Renal cortex interstitium (tissue), 15 donors: ENCODE data around the gene KCNAB2. TPM values are rescaled to one million over a fixed set of nuclear protein-coding genes. Genes with fewer than 3 reads are reported as not detected.
A peak's percentile ranks its signal among the peaks of the same experiment; 100 is the strongest.

Experiments
- DNase-seq, 11 donors: peaks; one replicate each; pipeline ENCODE4 v3.0.0-alpha.2; 2013; ENCODE audit warnings: low read depth in 9 of 11, low spot score in 4 of 11; ENCODE audit errors: extremely low read depth in 1 of 11
- long read RNA-seq, 16 experiments: transcript quantifications; one replicate each; lab custom pipeline, GENCODE V29; 2026
- polyA plus RNA-seq, 3 donors: library from polyadenylated mRNA; unstranded; fragments of 120-200 nt; gene quantifications; one replicate each; pipeline ENCODE4 v1.2.1, GENCODE V29; 2013; ENCODE audit not compliant: insufficient read length in 3 of 3

The KCNAB2 gene
- polyA plus RNA-seq = 1 to 10 TPM; 2.8 to 5.9 (median 4.9) TPM
- long read RNA-seq, donor 1, full-length matches to known transcripts = 1 of 1 reads
- long read RNA-seq, donor 1, partial matches to known transcripts = 0 of 1 reads
- long read RNA-seq, donor 1, other reads (novel, unspliced or antisense) = 0 of 1 reads
- long read RNA-seq, donor 2 = 0 reads
- long read RNA-seq, donor 3, full-length matches to known transcripts = 1 of 1 reads
- long read RNA-seq, donor 3, partial matches to known transcripts = 0 of 1 reads
- long read RNA-seq, donor 3, other reads (novel, unspliced or antisense) = 0 of 1 reads
- long read RNA-seq, donor 4, full-length matches to known transcripts = 1 of 1 reads
- long read RNA-seq, donor 4, partial matches to known transcripts = 0 of 1 reads
- long read RNA-seq, donor 4, other reads (novel, unspliced or antisense) = 0 of 1 reads
- long read RNA-seq, donor 5 = 0 reads
- long read RNA-seq, donor 6 = 0 reads
- long read RNA-seq, donor 7, partial matches to known transcripts = 0 of 1 reads
- long read RNA-seq, donor 7, other reads (novel, unspliced or antisense) = 0 of 1 reads
- long read RNA-seq, donor 8, partial matches to known transcripts = 0 of 3 reads
- long read RNA-seq, donor 8, other reads (novel, unspliced or antisense) = 0 of 3 reads
- long read RNA-seq, donor 9, partial matches to known transcripts = 8 of 9 reads
- long read RNA-seq, donor 9, other reads (novel, unspliced or antisense) = 0 of 9 reads
- long read RNA-seq, donor 10 = 0 reads
- long read RNA-seq, donor 11, full-length matches to known transcripts = 1 of 1 reads
- long read RNA-seq, donor 11, partial matches to known transcripts = 0 of 1 reads
- long read RNA-seq, donor 11, other reads (novel, unspliced or antisense) = 0 of 1 reads
- long read RNA-seq, donor 12, full-length matches to known transcripts = 1 of 1 reads
- long read RNA-seq, donor 12, partial matches to known transcripts = 0 of 1 reads
- long read RNA-seq, donor 12, other reads (novel, unspliced or antisense) = 0 of 1 reads
- long read RNA-seq, donor 13 = 0 reads
- long read RNA-seq, donor 14, partial matches to known transcripts = 0 of 1 reads
- long read RNA-seq, donor 14, other reads (novel, unspliced or antisense) = 0 of 1 reads
- long read RNA-seq, donor 15 = 0 reads
- long read RNA-seq, donor 16, full-length matches to known transcripts = 6 of 6 reads
- long read RNA-seq, donor 16, partial matches to known transcripts = 0 of 6 reads
- long read RNA-seq, donor 16, other reads (novel, unspliced or antisense) = 0 of 6 reads

DNA sequence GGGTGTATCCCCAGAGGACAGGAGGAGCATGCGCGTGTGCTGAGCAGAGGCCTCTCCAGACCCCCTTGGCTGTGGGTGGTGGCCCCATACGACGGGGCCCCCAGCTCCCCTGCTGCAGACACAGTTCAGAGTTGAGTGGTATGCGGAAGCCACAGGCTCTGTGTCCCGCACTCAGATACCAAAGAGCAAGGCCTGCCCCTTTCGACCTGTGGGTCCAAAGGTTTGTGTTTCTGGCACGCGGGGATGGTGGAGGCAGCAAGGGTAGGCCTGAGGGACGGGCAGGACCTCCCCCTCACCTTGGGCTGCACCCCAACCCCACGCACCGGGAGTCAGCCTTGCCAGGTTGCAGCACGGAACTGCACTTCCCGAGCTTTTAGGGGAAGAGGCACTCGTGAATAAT lies at the start of gene KCNAB2:
Gene KCNAB2 (plus strand): TSS at position 328 of the 400 bp plus-strand sequence. CDS start 5,649 bp downstream, outside the sequence.
- DNase-seq = no peak

DNA sequence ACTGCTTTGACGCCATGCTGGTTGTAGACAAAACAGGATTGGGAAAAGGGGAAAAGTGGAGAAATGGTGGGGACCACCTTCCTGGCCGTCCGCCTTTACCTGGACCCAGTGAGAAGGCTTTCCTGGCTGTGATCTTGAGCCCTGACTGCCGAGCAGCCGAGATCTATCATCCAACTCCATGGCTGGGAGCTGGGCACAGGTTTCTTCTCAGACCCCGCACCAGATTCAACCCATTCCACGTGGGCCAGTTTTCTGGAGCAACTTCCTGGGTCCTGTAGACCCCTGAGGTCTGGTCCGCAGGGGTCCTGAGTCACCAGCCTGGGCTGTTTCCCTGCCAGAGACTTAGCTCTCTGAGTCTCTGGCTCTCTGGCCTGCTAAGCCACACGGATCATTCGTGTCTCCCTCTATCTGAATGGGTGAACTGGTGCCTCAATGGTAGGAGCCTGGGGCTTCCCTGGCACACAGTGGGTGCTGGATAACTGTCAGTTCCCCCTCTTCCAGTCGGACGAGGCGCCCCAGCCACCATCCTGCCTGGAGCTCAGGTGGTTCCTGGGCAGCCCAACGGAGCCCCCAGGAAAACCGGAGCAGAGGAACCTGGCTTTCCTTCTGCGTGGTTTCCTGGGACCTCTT lies 48.9 kb upstream of the KCNAB2 start:
- no peak for DNase-seq

DNA sequence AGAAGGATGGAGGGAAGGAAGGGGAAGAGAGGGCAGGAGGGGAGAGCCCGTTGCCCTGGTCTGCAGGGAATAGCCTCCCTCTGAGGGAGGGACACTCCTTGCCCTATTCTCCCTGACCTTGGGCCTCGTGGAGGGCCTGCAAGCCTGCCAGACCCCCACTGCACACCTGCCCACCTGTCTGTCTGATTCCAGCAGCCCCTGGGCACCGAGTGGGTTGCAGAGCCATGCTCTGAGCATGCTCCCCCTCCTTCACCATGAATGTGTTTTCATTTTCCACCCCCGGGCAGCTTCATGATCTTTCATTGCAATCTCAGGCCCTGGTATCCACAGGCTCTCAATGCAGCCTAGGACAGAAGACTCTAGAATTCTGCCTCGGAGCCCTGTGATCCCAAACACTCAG lies 48.4 kb upstream of the KCNAB2 start:
- DNase-seq = no peak

DNA sequence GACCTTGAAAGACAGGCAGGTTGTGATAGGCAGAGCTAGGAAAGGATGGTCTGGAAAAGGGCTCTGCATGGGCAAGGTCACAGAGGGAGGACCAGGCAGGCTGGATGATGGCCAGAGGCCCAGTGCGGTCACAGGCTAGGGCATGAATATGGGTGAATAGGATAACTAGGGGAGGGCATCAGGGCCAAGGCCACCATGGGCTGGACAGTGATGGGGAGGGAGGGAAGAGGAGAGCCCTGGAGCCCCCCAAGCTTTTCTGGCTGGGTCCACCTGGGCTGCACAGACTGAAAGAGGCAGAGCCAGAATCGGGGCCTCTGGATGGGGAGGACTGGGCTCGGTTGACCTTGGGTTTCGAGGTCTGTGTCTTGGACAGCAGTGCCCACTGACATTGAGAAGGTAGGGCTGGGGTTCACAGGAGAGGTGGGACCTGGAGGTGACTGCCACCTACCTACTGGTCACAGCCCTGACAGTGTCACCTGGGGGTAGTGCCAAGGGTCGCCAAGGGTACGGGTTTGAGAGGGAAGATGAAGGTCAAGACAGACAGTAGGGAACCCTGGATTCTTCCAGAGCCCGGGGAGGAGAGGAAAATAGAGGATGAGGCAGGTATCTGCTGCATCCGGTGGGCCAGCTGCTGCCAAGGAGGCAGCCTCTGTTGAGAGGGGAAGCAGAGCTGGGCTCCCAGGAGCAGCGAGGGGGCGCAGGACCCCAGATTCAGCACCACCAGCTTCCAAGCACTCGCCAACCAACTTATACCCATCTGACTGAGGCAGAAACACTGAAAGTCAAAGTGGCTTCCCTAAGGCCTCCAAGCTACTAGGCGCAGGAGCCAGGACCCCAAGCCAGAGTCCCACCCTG lies 47.4 kb upstream of the KCNAB2 start:
- no peak for DNase-seq

DNA sequence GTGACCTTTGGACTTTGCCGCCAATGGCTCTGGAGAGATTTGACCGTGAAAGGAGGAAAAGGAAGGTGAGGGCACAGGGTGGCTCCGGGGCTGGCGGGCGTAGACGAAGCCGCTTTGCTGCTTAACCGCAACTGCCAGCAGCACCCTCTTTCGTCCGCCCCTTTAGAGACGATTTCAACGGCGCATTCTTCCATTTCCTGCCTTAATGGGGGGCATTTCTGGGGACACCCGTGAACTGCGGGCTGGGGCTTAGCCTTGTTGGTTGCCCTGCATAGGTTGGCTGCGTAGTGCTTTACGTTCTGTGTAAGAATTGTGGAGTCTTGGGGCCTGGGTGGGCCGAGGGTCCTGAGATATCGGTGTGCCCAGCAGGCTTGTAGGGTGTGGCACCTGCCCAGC lies 46.8 kb upstream of the KCNAB2 start:
- no peak for DNase-seq

DNA sequence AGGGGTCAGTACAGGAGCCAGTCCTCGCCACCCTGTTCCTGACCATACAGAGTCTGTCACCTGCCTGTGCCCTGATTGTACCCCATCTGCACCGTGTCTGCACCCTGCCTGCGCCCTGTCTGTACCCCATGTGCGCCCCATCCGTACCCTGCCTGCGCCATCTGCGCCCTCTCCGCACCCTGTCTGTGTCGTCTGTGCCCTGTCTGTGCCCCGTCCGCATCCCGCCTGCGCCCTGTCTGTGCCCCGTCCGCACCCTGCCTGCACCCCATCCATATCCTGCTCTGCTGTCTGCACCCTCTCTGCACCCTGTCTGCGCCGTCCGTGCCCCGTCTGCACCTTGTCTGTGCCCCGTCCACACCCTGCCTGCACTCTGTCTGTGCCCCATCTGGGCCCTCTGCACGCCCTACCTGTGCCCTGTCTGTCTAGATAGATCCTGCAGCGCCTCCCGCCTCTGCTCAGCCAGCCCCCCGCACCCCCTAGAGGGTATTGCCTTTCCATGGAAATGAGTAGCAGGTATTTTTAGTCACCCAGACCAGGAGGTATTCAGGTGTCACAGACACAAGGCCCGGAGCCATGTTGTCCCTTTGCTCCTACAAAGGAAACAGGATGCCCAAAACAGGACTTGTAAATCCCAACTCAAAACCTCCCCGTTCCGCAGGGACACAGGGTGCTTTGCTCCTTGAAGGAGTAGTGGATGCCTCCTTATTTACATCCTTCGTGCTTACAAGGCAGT lies 45.8 kb upstream of the KCNAB2 start:
- DNase-seq = no peak

DNA sequence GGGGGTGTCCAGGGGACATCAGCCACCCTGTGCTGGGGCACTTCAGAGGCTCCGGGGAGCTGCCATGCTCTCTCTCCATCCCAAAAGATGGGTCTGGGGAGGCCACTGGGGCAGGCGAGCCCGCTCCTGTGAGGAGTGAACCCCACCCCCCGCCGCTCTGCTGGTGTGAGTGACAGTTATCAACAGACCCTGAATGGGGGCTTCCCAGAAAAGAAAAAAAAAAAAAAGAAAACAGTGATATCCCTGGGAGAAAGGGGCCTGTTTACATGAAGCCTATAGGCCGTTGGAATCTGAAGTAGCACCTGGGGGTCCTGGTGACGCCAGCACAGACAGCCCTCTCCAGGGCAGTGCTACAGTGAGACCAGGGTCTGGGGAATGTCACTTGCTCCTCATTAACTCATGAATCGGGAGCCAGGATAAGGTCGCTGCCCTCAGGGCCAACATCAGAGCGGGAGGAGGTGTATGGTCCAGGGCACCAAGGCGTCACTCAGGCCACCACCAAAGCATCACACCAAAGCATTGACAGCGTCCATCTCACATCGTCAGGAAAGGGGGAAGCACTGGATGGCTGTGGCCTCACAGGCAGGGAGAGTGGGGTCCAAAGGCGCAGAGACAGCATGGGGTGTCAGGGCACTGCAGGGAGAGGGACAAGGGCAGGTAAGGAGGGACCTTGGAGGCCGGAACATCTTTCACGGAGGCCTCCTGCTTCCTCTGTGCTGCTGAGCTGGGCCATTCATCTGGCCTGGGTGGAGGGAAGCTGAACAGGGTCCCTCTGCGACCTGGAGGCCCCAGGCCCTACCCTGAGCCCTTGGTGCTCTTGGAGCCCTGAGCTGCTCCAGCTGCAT lies 45.0 kb upstream of the KCNAB2 start:
- no peak for DNase-seq

DNA sequence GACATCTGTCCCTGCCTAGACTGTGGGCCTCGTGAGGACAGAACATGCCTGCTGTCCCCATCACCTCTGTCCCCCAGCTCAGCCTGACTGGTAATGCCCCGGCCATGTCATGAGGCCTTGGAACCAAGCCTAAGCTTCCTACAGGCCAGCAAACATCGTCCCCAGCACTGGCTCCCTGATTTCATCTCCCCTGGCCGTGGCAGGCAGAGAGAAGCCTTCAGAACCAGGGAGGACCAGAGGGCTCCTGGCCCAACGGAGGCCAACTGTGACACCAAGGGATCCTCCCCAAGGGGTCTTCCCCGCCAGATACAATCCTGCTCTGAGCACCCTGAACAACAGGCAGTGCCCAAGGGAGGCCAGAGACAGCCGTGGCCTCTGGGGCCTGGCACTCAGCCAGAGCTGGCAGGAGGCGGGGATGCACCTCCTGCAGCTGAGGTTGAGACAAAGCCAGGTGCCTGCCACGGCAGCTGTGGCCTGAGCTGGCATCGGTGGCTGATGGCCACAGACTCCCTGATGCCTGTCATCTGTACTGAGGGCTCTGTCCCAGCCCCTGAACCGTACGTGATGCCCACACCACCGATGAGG lies 43.6 kb upstream of the KCNAB2 start:
- DNase-seq = no peak

DNA sequence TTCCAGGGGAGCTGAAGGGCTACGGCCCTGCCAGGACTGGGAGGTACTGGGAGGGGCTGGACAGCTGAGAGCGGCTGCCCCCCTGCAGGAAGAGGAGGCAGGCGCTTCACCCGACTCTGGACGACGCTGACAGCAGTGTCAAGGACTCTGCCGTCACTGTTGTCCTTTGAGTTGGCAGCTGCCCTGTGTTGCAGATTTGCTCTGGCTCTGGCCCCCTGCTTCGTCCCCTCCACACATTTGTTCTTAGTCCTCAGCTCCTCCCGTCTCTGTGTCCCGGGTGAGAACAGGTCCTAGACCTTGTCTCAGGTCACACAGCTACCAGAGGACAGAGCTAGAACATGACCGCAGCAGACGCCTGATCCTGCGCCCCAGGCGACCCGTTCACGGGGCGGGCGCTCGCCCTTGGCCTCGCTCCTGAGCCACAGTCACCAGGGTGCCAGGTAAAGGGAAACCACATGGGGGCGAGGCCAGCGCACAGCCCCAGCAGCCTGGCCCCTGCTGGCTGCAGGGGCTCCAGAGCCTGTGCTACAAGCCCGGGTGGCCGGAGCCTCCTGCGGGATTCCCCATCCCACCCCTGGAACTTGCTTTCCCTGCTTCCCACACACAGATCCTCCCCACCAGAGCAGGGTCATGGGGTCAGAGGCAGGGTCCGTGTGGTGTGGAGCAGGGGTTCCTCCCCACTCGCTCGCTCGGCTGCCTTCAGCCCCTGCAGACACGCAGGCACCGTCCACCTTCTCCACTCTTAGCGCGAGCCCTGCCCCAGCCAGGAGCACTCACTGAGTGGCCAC lies 42.8 kb upstream of the KCNAB2 start:
- DNase-seq = no peak

DNA sequence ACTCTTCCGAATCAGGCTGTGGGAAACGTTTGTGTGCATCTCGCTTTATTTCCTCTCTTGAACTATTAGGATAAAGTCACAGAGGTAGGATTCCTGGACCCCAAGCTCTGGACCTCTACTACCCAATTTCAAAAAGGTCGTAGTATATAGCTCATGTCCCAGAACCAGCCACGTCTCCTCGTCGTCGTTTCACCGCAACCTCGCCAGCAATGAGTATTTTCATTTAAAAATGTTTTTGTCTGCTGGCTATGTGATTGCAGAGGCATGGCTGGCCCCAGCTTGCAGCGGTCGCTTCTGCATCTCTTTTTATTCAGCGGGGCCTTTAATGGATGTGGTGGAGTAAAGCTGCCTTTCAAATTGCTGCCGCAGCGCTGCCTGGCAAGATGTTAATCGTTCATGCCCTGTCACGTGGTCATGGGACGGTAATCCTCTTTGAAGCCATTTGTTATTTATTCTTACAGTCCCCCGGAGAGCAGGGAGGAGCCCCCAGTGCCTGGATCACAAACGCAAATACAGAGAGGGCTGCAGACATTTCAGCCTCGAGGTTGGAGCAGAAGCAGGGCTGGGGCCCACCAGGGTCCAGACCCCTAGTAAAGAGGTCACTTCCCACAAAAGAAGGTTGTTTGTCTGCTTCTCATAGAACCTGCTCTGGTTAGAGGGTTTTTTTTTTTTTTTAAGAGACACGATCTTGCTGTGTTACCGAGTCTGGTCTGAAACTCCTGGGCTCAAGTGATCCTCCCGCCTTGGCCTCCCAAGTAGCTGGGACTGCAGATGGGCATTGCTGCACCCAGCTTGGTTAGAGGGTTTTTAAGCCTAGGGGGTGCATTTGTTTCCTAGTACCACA lies 41.9 kb upstream of the KCNAB2 start:
- peak in 1 of 11 donors; percentile 28 for DNase-seq

DNA sequence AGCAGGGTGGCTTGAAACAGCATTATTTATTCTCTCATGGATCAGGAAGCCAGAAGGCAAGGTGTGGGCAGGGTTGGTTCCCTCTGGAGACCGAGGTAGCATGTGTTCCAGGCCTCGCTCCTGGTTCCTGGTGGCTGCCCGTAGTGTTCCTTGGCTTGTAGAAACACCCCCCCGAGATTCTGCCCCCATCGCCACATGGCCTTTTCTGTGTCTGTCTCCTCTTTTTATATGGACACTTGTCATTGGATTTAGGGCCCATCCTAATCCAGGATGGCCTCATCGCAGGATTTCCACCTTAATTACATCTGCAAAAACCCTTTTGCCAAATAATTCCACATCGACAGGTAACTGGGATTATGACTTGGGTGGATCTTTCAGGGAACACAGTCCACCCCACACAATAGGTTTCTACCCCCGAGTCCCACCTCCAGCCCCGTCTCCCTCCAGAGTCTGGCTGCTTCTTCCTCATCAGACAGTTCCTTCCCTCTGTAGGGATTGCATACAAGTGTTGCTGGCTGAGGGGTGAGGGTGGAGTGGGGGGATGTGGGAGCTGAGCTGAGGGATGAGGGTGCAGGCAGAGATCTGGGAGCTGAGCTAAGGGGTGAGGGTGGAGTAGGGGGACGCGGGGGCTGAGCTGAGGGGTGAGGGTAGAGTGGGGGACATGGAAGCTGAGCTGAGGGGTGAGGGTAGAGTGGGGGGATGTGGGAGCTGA lies 41.1 kb upstream of the KCNAB2 start:
- DNase-seq = no peak

DNA sequence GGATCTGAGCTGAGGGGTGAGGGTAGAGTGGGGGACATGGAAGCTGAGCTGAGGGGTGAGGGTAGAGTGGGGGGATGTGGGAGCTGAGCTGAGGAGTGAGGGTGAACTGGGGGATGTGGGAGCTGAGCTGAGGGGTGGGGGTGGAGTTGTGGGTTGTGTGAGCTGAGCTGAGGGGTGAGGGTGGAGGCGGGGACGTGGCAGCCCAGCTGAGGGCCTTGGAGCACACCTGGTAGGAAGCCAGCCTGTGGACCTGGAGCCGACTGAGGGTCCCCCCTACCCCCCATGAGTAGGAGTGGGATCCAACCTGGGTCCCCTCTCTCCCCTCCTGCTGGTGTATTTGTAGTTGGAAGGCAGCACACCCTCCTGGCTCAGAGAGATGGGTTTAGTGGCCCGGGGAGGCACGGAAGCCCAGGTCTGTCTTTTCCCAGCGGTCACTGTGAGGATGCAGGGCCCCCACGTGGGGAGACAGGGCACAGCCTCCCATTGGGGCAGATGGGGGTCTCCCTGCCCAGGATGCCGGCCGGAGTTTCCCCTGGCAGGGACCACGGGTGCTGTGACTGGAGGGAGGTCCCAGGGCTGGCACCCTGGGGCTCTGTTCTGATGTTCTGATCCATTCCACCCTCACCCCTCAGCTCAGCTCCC lies 40.3 kb upstream of the KCNAB2 start:
- no peak for DNase-seq

DNA sequence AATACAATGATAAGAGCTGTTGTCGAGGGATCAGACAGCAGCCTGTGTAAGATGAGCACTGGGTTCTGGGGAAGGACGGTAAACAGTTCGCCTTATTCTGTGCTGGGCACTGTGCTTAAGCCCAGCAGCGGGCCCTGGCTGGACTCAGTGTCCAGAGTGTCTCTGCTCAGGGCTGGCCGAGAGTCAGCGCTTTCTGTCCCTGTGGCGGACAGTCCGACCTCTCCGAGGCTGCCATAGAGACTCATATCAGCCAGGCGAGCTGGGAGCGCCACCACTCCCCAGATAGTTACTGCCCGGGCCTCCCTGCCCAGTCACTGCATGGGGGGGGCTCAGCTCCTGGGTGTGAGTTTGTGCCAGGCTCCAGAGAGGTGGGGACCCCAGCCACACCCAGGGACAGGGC lies 38.8 kb upstream of the KCNAB2 start:
- no peak for DNase-seq
